GM19397 (cell line): Measurements from ENCODE around the gene CHKA.

Experiments
- ATAC-seq: cut with Tn5 transposase; IDR thresholded peaks from one replicate; pipeline ENCODE4 v1.9.1; 2021; ENCODE audit warnings: mild to moderate bottlenecking, moderate library complexity; ENCODE audit not compliant: unreplicated experiment

The CHKA gene

DNA sequence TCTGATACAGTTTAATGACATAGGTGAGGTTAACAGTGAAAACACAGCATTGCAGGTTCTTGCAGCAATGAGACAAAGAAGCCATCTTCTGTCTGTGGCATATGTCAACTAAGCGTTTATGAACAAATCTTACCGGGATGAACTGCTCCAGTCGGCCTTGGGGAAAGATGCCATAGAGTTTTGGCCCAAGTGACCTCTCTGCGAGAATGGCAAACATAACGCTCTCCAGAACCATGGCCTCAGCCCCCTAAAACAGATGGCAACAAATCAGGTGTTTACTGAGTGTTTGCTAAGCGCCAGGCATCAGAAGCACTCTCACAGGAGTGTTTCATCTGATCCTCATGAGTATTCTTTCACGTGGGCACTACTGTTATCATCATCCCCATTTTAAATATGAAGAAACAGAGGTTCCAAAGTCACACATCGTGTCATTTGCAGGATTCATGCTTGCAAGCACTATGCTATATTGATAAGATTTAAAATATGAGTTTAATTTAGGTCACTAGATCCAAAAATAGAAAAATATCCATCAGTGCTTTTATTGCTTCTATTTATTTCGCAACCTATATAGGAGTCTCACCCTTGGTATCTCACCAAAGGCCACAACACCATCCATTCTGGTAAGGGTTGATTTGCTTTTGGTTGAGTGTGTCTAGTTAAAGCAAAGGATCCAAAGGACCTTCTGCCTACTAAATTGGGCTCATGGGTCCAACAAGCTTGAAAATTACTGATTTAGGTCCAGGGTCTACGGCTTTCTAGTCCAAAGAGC is 46.4 kb downstream of the CHKA start:
- no peak for ATAC-seq

DNA sequence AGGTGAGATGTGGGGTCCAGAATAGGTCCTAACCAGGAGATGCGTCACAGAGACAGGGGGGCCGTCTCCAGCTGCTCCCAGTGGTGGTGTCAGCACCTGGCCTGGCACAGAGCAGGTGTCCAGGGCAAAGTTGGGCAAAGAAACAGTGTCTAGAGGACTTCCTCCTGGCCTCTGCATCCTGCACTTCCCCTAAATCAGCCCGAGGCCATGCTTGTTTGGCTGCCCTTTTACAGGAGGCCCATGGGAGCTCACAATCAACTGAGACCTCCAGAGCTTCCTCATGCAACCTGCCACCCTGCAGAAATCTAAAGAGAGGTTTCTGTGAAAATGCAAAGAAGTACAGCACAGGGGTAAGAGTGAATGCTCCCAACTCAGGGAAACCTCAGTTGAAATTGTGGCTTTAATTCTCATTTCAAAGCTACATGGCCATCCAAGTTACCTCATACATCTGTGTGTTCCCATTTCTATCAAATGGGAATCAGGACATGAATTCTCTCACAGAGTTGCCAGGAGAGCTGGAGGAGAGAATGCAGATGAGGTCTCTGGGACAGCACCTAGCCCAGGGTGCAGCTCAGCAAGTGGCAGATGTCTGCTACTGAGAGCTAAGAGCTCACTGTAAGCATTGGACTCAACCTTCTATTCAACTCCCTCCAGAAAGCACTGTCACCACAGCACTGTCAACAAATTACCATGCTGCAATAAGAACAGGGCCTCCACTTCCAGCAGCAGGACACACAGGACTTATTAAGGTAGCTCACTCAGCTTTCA is 49.7 kb downstream of the CHKA start:
- ATAC-seq: no peak

- no peak for ATAC-seq
Measured at GRCh38 chr11:68067991-68068390, 53.2 kb downstream of the CHKA start.

DNA sequence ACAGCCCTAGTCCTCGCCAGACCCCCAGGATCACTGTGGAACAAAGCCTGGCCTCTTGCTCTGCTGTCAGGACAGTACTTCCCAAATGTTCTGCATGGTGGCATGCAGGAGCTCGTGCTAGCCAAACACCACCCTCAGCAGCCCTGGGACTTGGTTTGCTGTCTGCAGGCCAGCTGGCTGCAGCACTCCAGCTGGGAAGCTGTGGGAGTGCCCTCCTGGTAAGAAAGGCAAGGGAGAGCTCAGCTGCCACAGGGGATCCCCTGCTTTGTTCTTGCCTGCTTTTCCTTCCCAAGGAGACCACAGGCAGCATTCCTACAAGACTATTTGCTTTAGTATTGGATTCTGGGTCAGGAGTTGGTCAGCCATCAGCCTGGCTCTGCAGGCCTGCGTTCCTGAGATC is 54.4 kb downstream of the CHKA start:
- ATAC-seq: no peak

DNA sequence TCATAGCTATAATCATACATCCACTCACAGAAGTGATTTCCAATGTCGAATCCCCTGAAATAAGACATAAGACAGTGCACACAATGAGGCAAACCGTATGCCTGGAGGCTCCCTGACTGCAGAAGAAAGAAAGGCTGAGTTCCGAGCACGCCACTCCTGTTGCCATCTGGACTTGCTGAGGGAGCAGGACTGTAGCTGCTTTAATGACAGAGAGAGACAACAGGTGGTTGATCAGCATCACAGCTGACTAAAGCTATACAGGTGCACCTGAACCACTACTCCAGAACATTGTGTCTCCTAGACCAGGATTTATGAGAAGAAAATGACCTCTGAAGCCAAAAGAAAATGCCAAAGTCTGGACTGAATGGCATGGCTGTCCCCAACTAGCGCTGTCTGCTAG is 55.3 kb downstream of the CHKA start:
- no peak for ATAC-seq

DNA sequence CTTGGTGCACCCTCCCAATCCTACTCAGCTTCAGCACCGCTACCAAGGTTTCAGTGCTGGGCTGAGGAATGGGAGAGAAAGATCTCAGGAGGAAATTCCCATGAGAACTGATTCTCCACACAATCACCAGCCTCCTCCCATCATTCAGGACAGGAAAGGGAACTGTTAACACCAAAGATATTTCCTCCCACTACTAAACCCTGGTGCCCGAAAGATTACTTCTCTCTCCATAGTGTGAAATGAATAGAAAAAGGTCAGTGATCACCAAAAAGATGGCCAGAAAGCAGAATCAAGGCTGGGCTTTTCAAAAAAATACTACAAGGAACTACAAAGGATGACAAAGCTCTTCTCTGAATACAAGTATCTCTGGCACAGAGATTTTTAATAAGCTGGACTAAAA is 56.3 kb downstream of the CHKA start:
- ATAC-seq: no peak

DNA sequence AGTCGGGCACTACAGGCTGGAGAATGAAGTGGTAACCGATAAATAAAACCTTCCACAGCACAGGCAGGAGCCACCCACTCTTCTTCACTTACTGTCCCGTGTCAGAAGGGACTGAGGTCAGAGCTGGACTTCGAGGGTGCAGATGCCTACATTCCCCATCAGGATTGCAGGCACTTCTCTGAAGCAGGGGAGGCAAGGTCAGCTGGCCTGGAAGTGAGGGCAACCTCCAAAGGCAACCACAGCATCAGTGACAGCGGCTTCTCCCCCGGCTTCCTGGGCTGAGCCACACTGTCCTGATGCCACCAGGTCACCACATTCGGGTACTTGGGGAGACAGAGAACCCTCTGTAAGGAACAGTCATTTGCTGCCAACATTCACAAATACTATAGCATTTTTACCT is 59.7 kb downstream of the CHKA start:
- no peak for ATAC-seq

- ATAC-seq: no peak
Measured at GRCh38 chr11:68057807-68058206, 63.4 kb downstream of the CHKA start.

DNA sequence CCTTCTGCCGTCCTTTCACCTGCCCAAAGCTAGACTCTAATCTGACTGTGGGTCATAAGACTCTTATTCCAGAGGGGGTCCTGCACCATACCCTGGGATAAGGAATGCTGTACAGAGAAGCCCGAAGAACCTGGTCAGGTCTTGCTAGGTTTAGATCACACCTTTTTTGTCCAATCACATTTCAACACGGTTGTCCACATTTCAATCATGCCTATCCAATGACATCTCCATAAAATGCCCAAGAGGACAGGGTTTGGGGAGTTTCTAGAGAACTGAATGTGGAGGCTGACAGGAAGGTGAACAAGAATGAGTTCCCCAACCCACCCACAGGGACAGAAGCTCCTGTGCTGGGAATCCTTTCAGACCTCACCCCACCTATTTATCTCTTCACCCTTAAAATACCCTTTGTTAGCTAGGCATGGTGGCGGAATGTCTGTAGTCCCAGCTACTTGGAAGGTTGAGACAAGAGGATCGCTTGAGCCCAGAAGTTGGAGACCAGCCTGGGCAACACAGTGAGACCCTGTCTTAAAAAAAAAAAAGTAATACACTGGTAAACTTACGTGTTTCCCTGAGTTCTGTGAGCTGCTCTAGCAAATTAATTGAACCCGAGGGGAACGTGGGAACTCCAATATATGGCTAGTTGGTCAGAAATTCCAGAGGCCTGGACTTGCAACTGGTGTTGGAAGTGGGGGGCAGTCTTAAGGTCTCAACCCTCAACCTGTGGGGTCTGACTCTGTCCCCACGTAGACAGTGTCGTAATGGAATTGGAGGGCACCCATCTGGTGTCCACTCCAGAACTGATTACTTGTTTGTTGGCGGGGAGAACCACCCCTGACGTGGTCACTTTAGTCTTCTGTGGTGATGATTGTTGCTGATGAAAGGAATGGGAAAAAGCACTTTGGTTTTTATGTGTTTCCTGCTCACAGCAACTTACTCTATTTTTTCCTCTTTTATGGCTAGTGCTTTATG is 64.6 kb downstream of the CHKA start:
- no peak for ATAC-seq

DNA sequence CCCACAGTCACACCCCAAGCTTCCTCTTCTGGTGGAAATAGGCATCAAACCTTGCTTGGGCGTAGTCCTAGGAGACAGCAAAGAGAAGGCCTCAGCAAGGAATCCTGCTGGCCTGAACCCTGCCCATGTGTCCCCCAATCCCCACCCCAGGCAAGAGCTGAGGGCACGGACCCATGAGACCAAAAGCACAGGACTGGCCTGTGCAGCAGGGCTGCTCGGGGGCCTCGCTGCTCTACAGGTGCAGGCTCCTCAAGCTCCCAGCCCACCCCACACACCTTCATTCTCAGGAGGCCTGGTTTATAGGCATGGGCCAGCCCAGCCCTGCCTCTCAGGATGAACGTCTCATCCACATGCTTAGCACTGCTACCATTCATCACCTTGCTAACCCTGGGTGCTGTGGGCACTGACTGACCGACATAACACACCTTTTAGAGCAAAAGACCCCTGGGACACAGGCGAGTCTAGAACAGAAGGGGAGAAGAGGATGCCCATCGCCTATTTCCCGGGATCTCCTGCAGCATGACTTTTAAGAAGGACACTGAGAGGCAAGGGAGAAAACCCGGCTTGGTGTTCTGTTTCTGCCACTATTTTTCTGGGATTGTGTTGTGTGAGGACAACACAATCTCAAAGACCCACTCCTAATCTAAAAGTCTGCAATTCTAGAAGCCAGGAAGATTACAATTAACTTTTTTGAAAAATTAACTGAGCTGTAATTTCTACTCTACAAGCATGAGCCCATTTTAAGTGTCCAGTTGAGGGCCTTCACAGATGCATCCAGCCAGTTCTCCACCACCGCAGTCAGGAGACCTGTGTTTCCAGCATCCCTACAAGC is 67.0 kb downstream of the CHKA start:
- no peak for ATAC-seq

DNA sequence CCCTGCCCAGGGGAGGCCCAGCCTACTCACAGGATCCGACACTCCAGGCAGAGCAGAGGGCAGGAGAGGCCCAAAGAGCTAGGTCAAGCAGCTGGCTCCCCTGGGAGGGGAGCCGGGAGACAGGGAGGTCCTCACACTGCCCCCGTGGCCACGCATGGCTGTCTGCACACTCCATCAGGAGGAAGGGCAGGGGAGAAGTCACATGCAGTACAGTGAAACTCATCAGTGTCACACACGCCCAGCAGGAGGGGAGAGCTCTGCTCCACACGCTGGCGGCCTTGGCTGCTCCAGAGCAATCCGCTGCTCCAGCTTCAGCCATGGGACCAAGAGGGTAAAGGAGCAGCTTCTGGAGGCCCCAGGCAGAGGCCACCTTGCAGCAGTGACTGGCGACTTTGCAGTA is 68.1 kb downstream of the CHKA start:
- ATAC-seq: no peak

GRCh38 chr11:68052137-68052873 is 68.9 kb downstream of the CHKA start:
- no peak for ATAC-seq

GRCh38 chr11:68051191-68052136 is 69.7 kb downstream of the CHKA start:
- no peak for ATAC-seq

DNA sequence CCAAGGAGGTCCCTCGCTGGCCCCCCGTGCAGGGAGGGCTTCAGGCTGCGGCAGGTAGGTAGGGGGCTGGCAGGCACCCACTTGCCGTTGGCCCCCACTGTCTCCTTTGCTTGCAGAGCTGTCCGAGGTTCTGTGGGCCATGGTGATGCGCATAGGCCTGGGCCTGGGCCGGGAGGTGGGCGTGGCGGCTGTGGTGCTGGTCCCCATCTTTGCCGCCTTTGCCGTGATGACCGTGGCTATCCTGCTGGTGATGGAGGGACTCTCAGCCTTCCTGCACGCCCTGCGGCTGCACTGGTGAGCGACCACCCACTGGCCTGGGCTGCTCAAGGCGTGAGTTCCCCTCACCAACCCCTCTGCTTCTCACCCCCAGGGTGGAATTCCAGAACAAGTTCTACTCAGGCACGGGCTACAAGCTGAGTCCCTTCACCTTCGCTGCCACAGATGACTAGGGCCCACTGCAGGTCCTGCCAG is 70.8 kb downstream of the CHKA start:
- no peak for ATAC-seq

DNA sequence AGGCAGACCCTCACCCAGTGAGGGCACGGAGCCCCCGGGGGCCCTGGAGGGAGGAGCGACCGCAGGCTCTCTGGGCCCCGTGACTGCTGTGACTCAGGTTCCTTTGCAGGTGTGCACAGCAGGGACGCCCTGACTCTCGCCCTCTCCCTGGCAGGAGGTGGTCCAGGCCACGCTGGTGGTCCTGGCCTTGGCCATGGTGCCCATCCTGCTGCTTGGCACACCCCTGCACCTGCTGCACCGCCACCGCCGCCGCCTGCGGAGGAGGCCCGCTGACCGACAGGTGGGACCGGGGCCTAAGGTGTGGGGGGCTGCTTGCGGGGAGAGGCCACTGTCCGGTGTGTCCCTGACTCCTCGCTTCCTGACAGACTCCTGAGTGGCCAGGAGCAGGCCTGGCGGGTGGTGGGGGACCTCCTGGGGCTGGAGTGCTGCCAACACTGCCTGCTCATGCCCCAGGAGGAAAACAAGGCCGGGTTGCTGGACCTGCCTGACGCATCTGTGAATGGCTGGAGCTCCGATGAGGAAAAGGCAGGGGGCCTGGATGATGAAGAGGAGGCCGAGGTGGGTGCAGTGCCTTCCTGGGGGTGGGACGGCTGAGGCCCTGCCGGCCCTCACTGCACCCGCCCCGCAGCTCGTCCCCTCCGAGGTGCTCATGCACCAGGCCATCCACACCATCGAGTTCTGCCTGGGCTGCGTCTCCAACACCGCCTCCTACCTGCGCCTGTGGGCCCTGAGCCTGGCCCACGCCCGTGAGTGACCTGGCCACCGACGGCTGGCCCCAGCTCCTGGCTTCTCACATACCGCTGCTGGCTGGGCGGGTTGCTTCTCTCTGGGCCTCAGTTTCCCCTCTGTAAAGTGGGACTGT is 71.4 kb downstream of the CHKA start:
- no peak for ATAC-seq

DNA sequence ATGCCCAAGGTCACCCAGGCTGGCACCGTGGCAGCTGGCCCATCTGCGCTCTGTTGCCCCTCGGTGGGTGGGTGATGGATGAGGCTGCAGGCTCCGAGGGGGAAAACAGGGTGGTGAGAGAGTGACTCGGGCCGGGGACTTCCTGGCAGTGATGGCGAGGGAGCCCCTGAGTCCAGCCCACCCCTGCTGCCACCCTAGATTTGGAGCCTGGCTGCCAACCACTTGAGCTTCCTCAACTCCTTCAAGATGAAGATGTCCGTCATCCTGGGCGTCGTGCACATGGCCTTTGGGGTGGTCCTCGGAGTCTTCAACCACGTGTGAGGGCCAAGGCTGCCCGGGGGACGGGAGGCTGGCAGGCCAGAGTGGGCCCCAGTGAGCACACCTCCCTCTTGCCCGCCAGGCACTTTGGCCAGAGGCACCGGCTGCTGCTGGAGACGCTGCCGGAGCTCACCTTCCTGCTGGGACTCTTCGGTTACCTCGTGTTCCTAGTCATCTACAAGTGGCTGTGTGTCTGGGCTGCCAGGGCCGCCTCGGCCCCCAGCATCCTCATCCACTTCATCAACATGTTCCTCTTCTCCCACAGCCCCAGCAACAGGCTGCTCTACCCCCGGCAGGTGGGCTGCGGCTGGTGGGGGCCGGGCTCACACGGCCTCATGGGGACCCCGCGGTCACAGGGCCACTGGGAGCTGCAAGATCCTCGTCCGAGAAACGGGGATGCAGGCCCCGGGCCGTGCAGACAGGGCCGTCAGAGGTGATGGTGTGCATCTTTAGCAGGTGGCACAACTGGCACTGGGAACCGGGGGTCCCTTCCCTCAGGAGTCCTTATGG is 72.3 kb downstream of the CHKA start:
- no peak for ATAC-seq
